HepG2 (cell line): ENCODE results near the gene ASCL2. TPM values are rescaled to one million over a fixed set of nuclear protein-coding genes. Genes with fewer than 3 reads are reported as not detected.
A peak's percentile ranks its signal among the peaks of the same experiment; 100 is the strongest.

Experiments
- KLF15 ChIP-seq: sonication (generic); formaldehyde crosslinking; IDR thresholded peaks from 2 replicates; pipeline ENCODE4 v1.8.1; 2023; ENCODE audit warnings: borderline replicate concordance, mild to moderate bottlenecking, inconsistent platforms, missing genetic modification reagents, mixed read lengths
- KMT2A ChIP-seq: sonication (generic); formaldehyde crosslinking; IDR thresholded peaks from 2 replicates; pipeline ENCODE4 v1.4.0; 2020; ENCODE audit warnings: missing genetic modification reagents
- MIER2 ChIP-seq: IDR thresholded peaks from 2 replicates; pipeline ENCODE4 v1.6.1; 2016; ENCODE audit warnings: missing biosample characterization, missing genetic modification reagents
- MLXIP ChIP-seq: sonication (generic); formaldehyde crosslinking; IDR thresholded peaks from 2 replicates; pipeline ENCODE4 v1.9.0; 2021; ENCODE audit warnings: missing genetic modification reagents, borderline replicate concordance
- NPAS2 ChIP-seq: sonication (generic); formaldehyde crosslinking; IDR thresholded peaks from 2 replicates; pipeline ENCODE4 v1.8.0; 2022; ENCODE audit warnings: mild to moderate bottlenecking, missing genetic modification reagents, borderline replicate concordance
- TGIF2 ChIP-seq: IDR thresholded peaks from 2 replicates; pipeline ENCODE4 v1.6.1; 2016; ENCODE audit warnings: control low read depth, missing compliant biosample characterization
- ZNF318 ChIP-seq: sonication (generic); formaldehyde crosslinking; IDR thresholded peaks from 2 replicates; pipeline ENCODE4 v1.4.0; 2020; ENCODE audit warnings: mild to moderate bottlenecking, missing genetic modification reagents
- ZNF496 ChIP-seq: sonication (generic); formaldehyde crosslinking; IDR thresholded peaks from 2 replicates; pipeline ENCODE4 v1.8.1; 2023; ENCODE audit warnings: mild to moderate bottlenecking, moderate library complexity, missing genetic modification reagents; ENCODE audit not compliant: insufficient replicate concordance
- ZNF552 ChIP-seq: sonication (generic); formaldehyde crosslinking; IDR thresholded peaks from 2 replicates; pipeline ENCODE4 v1.9.0; 2022; ENCODE audit warnings: missing genetic modification reagents, mild to moderate bottlenecking, borderline replicate concordance
- ZNF607 ChIP-seq: sonication (generic); formaldehyde crosslinking; IDR thresholded peaks from 2 replicates; pipeline ENCODE4 v1.5.1; 2020; ENCODE audit warnings: missing genetic modification reagents, mild to moderate bottlenecking, borderline replicate concordance
- ZNF672 ChIP-seq: sonication (generic); formaldehyde crosslinking; IDR thresholded peaks from 2 replicates; pipeline ENCODE4 v1.8.1; 2022; ENCODE audit warnings: missing genetic modification reagents
- ZNF746 ChIP-seq: sonication (generic); formaldehyde crosslinking; IDR thresholded peaks from 2 replicates; pipeline ENCODE4 v1.8.0; 2022; ENCODE audit warnings: mild to moderate bottlenecking, missing genetic modification reagents
- ZNF75D ChIP-seq: sonication (generic); formaldehyde crosslinking; IDR thresholded peaks from 2 replicates; pipeline ENCODE4 v1.8.1; 2023; ENCODE audit warnings: missing genetic modification reagents, mild to moderate bottlenecking, borderline replicate concordance
- ZNF883 ChIP-seq: sonication (generic); formaldehyde crosslinking; IDR thresholded peaks from 2 replicates; pipeline ENCODE4 v1.5.1; 2020; ENCODE audit warnings: mild to moderate bottlenecking, missing genetic modification reagents; ENCODE audit errors: not compliant biosample characterization
- ZSCAN20 ChIP-seq: sonication (generic); formaldehyde crosslinking; IDR thresholded peaks from 2 replicates; pipeline ENCODE4 v1.4.0; 2020; ENCODE audit warnings: missing genetic modification reagents, mild to moderate bottlenecking, borderline replicate concordance
- polyA plus RNA-seq, 8 experiments: library from polyadenylated mRNA; depleted of rRNA in 3 of 8; stranded (reverse) in 7 of 8; unstranded in 1 of 8; fragments of >200 nt; fragmentation: Illumina TruSeq in 4 of 8; extraction: Trizol in 4 of 8; gene quantifications; 2 replicates each; pipeline versions ENCODE4 v1.2.1 to v1.2.3, GENCODE V29; 2011 to 2016; ENCODE audit warnings: low read depth in 4 of 8, missing spikeins in 1 of 8, mixed read lengths in 1 of 8; ENCODE audit not compliant: insufficient read depth in 1 of 8
- total RNA-seq, 5 experiments: library from RNA; depleted of rRNA; stranded (reverse); fragments of >200 nt; fragmentation: Illumina TruSeq; extraction: Trizol; gene quantifications; 2 replicates each; pipeline ENCODE4 v1.2.3, GENCODE V29; 2016; ENCODE audit warnings: low read depth in 1 of 5

The ASCL2 gene
- total and polyA plus RNA-seq, 2 of the 13 experiments (the other 11 are each of a cell fraction or from before 2014, with no cell fraction given), result 0.07 TPM; not detected in 1

- TF ChIP-seq MLXIP (CRISPR knock-in tag), result no peak
- TF ChIP-seq ZNF75D (CRISPR knock-in tag), result no peak
- no peak for TF ChIP-seq ZSCAN20 (CRISPR knock-in tag)
- peak; percentile 44 for TF ChIP-seq ZNF883
- TF ChIP-seq KMT2A (CRISPR knock-in tag), result peak; percentile 60; the same call in 1 of the 2 replicates
- no peak for TF ChIP-seq ZNF496
- TF ChIP-seq ZNF552 (CRISPR knock-in tag), result no peak
- no peak for TF ChIP-seq KLF15
- TF ChIP-seq ZNF318, result no peak
- TF ChIP-seq ZNF607 (CRISPR knock-in tag), result no peak
- TF ChIP-seq TGIF2 (CRISPR knock-in tag), result no peak
- TF ChIP-seq MIER2 (CRISPR knock-in tag), result no peak
- no peak for TF ChIP-seq ZNF672
- TF ChIP-seq ZNF746 (CRISPR knock-in tag), result peak; percentile 85
- TF ChIP-seq NPAS2 (CRISPR knock-in tag), result no peak
Measured at GRCh38 chr11:2268729-2269600, 1.4 kb downstream of the ASCL2 start (continued).
